ENCODE results near the gene MAP3K5. TPM values are rescaled to one million over a fixed set of nuclear protein-coding genes. Genes with fewer than 3 reads are reported as not detected.

The MAP3K5 gene
- total RNA-seq, 1 experiment from 2014 or later = 15.8 TPM

DNA sequence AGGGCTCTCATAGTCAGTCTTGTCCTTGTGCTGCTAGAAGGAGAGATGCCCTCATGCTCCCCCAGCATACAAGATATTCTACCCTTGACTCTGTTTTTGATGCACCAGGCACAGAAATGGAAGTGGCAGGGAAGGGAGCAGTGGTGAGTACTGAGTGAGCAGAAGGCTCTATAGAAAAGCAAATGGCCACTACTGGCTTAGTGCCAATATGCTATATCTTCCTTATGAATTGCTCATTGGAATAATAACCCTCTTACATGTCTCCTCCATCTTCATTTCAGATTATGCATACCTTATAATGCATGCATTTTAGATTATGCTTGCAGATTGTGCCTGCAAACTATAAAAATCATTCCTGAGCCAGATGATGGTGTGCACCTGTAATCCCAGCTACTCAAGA is 82.8 kb downstream of the MAP3K5 start:
- Mint-ChIP-seq H3K27me3 (ENCODE audit: unreplicated experiment) (no peaks in the 10 kb centered on the region), H3K4me3 (ENCODE audit: low read depth, unreplicated experiment) (no peak overlapping the region), H3K36me3 (ENCODE audit: insufficient read depth, unreplicated experiment) (no peaks in the 10 kb centered on the region), H3K9me3 (ENCODE audit: low read depth, unreplicated experiment) (no peaks in the 10 kb centered on the region), H3K27ac (ENCODE audit: unreplicated experiment) (no peak overlapping the region), H3K4me1 (ENCODE audit: low read depth, unreplicated experiment) (no peaks in the 10 kb centered on the region)
- CTCF ChIA-PET = interaction anchor here (0.6 kb wide), 1 partner anchor 72 kb away, joined by 4 read pairs; no protein-coding TSS in a partner anchor
- no peak for TF ChIP-seq CTCF (IDR thresholded peaks at IDR 0.05; ENCODE audit: unreplicated experiment)
- BruUV-seq (replicated peaks) = no TSS peak
- no peak for DNase-seq
- intact Hi-C loops (cut with micrococcal nuclease; ENCODE audit: unreplicated experiment) = no loop called here

GRCh38 chr6:136706430-136706829 is 85.8 kb downstream of the MAP3K5 start:
- DNase-seq = no peak
- TF ChIP-seq CTCF (IDR thresholded peaks at IDR 0.05; ENCODE audit: unreplicated experiment) = no peak
- Mint-ChIP-seq H3K4me3 (ENCODE audit: low read depth, unreplicated experiment) (no peak overlapping the region), H3K4me1 (ENCODE audit: low read depth, unreplicated experiment) (peaks cover 4% of the 10 kb centered on the region), H3K36me3 (ENCODE audit: insufficient read depth, unreplicated experiment) (no peaks in the 10 kb centered on the region), H3K27ac (ENCODE audit: unreplicated experiment) (no peak overlapping the region), H3K27me3 (ENCODE audit: unreplicated experiment) (no peaks in the 10 kb centered on the region), H3K9me3 (ENCODE audit: low read depth, unreplicated experiment) (no peaks in the 10 kb centered on the region)
- CTCF ChIA-PET = interaction anchor here (0.7 kb wide), 1 partner anchor 61 kb away, joined by 3 read pairs; no protein-coding TSS in a partner anchor
- intact Hi-C loops (cut with micrococcal nuclease; ENCODE audit: unreplicated experiment) = no loop called here
- BruUV-seq (replicated peaks) = no TSS peak

DNA sequence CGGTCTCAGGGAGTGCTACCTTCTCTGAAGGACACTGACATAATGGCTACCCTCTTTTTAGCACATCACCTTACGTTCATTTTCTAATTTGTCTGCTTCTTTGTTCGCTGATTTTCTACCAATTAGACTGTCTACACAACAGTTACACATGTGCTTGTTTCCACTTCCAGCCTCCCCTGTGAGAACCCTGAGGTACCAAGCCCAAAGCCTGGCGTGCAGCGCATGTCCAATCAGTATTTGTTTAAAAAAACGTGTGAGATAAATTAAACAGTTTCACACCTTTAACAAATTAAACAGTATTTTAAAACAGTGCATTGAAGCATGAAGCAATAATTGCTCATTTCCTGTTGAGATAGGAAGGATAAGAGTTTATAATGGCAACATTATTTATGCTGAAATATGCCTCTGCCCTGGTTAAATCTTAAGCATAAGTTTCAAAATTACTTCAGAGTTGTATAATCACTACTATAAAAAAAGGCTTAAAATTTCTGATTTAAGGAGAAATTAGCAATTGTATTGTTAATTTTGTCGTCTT is 88.9 kb downstream of the MAP3K5 start:
- no peak overlapping the region for H3K27ac Mint-ChIP-seq (ENCODE audit: unreplicated experiment)
- BruUV-seq (replicated peaks) = no TSS peak
- DNase-seq = no peak
- no peaks in the 10 kb centered on the region for H3K27me3 Mint-ChIP-seq (ENCODE audit: unreplicated experiment)
- H3K4me3 Mint-ChIP-seq (ENCODE audit: low read depth, unreplicated experiment) = no peak overlapping the region
- H3K4me1 Mint-ChIP-seq (ENCODE audit: low read depth, unreplicated experiment) = peaks cover 28% of the 10 kb centered on the region
- no peaks in the 10 kb centered on the region for H3K36me3 Mint-ChIP-seq (ENCODE audit: insufficient read depth, unreplicated experiment)
- TF ChIP-seq CTCF (IDR thresholded peaks at IDR 0.05; ENCODE audit: unreplicated experiment) = no peak
- CTCF ChIA-PET = no interaction called here
- intact Hi-C loops (cut with micrococcal nuclease; ENCODE audit: unreplicated experiment) = no loop called here
- no peaks in the 10 kb centered on the region for H3K9me3 Mint-ChIP-seq (ENCODE audit: low read depth, unreplicated experiment)

DNA sequence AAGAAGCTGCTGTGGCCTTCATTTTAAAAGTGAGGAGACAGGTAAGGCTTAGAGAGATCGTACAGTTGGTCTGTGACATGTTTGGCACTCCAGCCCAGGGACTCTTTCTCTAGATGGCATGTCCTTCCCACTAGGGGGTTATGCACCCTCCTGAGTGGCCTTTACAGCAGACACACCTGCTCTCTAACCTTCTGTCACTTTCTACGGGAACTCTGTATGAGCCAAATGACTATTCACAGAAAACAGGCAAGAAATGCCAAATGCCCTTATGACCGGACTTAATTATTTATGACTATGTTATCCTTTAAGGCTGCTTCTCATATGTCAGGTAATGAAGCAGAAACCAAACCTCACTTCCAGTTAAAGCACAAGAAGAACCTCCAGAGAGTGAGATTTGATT is 91.2 kb downstream of the MAP3K5 start:
- no TSS peak for BruUV-seq (replicated peaks)
- no peak for DNase-seq
- H3K27me3 Mint-ChIP-seq (ENCODE audit: unreplicated experiment) = no peaks in the 10 kb centered on the region
- H3K9me3 Mint-ChIP-seq (ENCODE audit: low read depth, unreplicated experiment) = no peaks in the 10 kb centered on the region
- no peak for TF ChIP-seq CTCF (IDR thresholded peaks at IDR 0.05; ENCODE audit: unreplicated experiment)
- H3K4me1 Mint-ChIP-seq (ENCODE audit: low read depth, unreplicated experiment) = peaks cover 28% of the 10 kb centered on the region
- no peaks in the 10 kb centered on the region for H3K36me3 Mint-ChIP-seq (ENCODE audit: insufficient read depth, unreplicated experiment)
- no peak overlapping the region for H3K4me3 Mint-ChIP-seq (ENCODE audit: low read depth, unreplicated experiment)
- no peak overlapping the region for H3K27ac Mint-ChIP-seq (ENCODE audit: unreplicated experiment)
- intact Hi-C loops (cut with micrococcal nuclease; ENCODE audit: unreplicated experiment) = no loop called here
- CTCF ChIA-PET = no interaction called here
